Fibroblast of skin of left quadriceps (primary cell): ENCODE data around the gene AGBL4.
A peak's percentile ranks its signal among the peaks of the same experiment; 100 is the strongest.

Experiments
- DNase-seq, 2 experiments: peaks; one replicate each; pipeline ENCODE4 v3.0.0-alpha.2; 2013; ENCODE audit warnings: low read depth in 2 of 2

The AGBL4 gene

DNA sequence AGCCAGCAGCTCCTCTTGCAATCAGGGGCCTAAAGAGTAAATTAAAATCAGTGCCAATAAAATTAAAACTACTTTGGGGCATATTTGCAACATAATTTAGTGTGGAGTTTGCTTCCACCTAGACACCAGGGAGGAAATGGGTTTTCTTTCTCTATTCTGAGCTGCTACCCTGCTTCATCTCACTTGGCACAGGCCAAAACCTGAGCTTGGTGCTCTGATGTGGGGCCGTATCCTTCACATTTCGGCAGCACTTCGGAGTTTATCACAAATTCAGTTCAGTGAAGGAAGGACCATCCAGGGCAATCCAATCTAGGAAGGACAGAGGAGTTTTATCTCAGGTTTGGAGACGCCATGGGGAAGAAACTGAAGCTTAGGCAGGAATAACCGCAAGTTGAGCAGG lies 1428.1 kb downstream of the AGBL4 start:
- DNase-seq: no peak

DNA sequence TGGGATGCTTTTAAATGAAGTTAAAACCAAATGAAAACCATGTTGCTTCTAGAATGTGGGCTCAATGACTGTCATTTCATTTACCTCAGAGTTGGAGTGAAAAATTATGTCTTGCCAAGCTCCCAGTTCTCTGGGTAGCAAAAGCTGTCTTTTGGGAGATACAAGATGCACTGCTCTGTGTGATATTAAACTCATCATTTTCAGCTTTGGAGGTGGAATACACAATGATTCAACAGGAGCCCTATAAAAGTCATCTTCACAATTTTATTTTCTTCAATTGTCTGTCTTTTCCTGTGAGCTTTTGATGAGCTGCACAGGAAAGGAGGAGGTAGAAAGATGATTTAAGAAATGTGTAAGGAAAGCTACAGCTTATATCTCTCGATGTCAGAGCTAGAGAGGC lies 1431.4 kb downstream of the AGBL4 start:
- DNase-seq: no peak

DNA sequence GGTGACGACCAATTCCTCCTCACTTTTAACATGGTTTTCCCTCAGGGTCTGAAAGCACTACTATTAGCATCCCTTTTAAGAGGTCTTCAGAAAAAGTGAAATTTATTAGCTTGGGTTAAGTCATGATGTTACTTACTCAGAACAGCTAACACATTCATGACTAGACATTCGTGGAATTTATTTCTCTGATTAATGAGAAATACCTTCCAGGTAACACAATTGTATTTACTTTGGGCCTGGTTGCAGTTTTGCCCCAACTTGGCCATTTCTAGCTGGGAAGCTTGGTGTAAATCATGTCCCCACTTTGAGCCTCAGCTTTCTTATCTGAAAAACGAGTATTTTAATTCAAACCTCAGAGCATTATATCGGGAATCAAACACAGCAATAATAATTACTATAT lies 1432.6 kb downstream of the AGBL4 start:
- no peak for DNase-seq

DNA sequence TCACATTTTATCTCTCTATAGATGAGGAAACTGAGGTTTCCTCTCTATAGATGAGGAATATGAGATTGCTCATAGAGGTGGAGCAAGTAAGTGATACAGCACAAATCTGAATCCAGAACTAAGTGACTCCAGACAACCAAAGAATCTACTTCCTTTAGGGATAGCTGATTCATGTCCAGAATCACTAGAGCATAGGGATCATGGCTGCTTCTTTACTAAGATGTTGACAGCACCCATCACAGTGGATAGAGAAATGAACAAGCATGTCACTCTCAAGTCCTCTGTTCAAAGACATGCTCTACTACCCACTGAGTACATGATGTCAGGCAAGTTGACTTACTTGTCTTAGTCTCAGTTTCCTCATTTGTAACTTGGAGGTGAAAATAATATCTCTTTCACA lies 1435.7 kb downstream of the AGBL4 start:
- no peak for DNase-seq

DNA sequence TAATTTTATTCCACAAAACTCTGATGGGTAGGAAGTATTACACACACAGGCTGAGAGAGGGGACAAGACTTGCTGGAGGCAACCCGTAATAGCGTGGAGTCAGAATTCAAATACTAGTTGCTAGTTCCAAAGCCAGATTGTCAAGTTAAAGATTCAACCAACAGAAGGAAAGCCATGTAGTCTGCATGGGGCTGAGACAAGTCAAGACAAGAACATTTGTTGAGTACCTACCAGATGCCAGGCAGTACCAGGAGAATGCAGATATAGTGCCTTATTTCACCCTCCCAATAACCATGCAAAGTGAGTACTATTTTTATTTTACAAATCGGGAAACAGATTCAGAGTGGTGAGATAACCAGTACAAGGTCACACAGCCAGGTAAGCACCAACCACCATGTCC lies 1441.3 kb downstream of the AGBL4 start:
- no peak for DNase-seq

DNA sequence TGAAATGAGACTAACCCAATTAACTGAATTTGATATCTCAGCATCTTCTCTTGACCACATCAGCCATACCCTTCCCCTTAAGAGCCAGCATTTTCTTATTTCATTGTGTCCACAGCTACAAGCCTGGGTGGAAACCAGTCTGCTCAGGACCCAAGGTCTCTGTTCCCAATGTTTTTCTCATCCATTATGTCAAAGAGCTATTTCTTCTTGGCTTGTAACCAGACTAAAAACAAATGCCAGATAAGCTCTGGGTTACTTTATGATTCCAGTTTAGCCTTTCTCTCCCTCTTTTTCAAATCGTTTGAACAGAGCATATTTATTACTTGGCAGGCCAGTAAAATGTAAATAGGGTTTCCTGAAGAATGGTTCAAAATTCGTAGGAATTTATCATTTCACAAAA lies 1442.5 kb downstream of the AGBL4 start:
- no peak for DNase-seq

DNA sequence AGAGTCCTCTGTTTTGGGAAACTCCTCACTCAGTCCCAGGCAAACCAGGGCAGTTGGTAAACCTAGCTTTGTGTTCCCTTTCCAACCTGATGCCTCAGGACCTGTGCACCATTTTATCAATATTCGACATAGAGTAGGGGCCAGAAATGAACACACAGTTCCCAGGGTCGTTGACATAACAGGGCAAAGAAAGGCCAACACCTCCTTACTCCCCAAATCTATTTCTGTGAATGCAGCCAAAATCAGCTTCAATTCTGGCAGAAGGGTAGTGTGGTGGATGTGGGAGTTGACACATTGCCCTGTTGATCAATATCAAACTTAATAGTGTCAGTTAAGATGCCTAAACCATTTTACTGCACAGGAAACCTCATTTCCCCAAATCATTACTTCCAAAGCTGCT lies 1447.2 kb downstream of the AGBL4 start:
- no peak for DNase-seq

DNA sequence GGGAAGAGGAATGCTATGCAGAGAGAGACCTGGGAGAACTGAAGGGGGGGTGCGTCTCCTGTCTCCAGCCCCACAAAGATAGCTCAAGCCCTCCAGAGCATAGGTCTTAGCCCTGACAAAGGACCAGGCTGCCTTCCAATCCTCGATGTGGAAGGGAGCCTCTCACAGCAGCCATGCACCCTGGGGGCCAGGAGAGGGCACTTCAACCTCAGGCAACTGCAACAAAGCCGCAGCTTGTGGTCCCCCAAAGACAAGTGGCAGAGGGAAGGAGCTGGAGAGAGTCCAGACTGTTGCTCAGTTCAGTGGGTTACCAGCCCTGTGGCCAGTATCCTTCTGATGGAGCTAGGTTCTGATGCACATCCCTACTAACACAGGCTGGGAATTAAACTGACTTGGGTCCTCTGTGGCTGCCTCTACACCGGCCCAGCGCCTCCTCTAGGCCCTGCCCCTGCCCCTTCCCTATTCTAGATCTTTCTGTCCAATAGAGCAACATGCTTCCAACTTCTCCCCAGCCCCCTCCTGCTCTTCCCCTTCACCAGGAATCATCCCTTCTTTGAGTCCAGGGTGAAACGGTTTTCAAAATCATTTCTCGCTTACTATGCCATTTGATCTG lies 1451.0 kb downstream of the AGBL4 start:
- DNase-seq: peak; percentile 26 to 31

DNA sequence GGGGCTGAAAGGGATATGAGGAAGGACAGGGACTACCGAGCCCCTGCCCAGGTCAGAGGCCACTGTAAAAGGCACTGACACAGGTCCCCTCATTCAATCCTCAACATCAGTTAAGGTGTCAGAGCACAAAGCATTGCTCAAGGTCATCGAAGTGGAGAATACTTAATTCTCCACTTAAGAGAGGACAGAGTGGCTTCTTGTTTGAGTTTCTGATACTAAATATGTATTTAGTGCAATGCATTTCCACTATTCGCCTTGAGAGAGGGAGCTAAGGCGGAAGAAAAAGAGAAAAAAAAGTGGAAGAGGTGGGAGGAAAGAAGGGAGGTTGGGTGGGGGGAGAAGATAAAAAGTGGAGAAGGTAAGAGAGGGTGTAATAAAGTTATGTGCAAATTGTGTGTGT lies 1451.6 kb downstream of the AGBL4 start:
- no peak for DNase-seq

DNA sequence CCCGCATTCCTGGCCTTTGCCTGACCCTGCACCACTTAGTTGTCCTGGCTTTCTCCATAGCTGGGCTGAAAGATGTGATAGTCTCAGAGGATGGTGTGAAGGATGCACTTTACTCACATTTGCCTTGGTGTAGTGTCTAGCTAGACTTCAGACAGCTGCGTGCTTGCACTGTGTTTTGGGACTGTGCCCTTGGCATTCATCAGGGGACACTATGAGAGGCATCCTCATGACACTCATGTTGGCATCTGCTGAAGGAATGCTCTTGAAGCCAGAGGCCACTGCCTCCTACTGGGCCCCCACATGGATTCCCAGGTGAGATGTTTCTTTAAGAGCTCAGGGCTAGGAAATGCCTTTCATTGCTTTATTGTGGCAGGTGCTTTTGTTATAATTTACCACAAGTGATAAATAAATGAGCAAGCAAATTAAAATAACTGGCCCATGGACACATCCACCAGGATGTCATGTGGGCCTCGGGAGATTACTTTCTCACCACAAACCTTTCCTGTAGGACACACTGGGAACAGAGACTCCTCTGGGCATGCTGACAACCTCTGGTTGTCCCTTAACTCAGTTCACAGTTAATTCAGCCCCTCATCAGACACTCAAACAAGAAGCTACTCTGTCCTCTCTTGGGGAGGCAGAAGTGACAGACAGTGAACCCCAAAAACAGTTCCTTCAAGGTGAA lies 1452.3 kb downstream of the AGBL4 start:
- no peak for DNase-seq

DNA sequence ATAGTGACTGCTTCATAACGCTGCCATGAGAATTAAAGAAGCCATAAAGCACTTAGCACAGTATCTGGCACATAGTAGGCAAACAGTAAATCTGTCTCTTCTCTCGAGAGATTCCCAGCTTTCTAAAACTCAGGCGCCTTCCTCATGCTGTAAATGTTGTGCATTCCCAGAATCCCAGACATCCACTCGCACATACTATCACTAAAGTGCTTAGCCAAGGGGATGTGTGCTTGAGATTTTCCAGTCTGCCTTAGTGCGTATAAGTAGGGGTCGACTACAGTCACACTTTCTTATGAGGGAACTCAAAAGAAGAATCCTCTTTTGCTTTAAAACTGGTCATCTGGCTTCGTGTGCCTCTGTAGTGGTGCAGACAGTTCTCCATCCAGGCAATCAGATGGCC lies 1453.2 kb downstream of the AGBL4 start:
- no peak for DNase-seq

DNA sequence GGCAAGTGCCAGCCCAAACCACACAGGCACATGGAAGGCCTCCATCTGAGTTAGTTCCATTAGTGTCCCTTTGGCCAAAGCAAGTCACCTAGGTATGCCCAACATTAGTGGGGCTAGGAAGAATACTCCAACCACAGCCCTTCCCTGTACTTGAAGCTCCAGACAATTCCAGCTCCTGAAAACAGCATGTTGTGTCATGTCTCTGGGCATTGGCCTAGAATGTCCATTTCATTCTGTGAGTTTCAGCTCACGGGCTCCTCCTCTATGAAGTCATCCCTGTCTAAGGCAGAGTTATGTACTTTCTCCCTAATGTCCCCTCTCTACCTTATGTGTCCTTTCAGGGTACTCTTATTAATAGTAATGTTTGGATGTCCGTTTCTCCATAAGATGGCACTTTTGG lies 1455.3 kb downstream of the AGBL4 start:
- no peak for DNase-seq

DNA sequence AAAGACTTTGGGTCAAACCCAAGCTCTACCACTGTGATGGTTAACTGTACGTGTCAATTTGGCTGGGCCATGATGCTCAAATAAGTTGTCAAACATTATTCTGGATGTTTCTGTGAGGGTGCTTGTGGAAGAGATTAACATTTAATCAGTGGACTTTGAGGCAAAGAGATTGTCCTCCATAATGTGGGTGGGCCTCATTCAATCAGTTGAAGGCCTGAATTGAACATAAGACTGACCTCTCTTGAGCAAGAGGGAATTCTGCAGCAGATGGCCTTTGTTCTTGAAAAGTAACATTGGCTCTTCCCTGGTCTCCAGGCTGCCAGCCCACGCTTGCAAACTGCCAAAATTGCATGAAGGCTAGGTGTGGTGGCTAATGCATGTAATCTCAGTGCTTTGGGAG lies 1457.3 kb downstream of the AGBL4 start:
- DNase-seq: no peak

DNA sequence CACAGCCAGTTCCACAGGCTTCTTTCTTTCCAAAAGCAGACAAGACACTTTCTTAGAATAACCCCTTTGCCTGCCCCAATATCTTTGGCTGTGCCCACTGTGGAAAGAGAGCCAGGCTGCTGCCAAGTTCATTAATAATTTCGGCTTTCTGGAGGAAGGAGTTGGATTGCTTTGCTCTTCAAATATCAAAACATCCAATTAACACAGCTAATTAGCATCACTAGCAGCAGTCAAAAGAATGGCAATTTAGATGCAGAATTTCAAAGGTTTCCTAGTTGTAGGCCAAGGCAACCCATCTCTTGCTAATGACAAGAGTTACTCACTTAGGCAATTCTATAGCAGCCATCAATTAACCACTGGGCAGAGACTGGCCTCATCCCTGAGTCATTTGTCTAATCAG lies 1460.7 kb downstream of the AGBL4 start:
- no peak for DNase-seq

DNA sequence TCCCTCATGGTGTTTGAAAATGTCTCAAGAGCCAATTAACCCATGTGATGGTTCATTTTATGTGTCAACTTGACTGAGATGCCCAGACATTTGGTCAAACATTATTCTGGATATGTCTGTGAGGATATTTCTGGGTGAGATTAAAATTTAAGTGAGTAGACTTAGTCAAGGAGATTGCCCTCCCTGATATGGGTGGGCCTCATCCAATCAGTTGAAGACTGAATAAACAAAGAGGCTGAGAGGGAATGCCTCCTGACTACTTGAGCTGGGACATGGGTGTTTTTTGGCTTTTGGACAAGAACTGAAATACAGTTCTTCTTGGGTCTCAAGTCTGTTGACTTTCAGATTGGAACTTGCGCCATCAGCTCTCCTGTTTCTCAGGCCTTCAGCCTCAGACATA lies 1462.3 kb downstream of the AGBL4 start:
- no peak for DNase-seq

DNA sequence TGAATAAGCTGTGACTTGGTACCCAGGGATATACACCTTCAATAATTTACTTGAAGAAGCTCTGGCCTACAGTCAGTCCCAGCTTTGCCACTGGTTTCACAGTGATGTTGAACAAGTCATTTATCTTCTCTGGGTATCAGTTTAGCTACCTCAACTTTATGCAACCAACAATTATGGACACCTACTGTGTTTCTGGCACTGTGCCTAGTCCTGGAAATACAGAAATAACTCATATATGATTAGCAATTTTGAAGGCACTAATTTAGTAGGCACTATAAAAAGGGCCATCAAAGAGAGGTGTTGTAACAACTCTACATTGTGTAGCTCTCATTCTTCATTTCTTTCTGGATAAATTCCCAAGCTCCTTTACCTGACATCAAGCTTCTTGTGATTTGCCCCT lies 1463.2 kb downstream of the AGBL4 start:
- no peak for DNase-seq

DNA sequence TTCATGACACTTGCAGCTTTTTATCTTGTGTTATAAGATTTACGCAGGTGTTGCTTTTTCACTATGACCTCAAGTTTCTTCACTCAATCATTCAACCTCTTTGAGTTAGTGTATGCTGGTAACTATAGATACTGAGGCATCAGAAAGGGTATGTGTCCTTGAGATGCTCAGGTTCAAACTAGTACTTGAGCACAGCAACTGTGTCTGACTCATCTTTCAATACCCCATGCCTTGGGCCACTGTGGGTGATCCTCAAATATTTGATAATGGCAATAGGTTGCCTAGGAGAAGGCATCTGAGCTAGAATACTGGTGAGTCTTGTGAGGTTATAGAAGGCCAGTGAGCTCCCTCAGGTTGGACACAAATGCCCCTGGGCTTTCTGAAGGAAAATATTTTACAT lies 1463.6 kb downstream of the AGBL4 start:
- no peak for DNase-seq

DNA sequence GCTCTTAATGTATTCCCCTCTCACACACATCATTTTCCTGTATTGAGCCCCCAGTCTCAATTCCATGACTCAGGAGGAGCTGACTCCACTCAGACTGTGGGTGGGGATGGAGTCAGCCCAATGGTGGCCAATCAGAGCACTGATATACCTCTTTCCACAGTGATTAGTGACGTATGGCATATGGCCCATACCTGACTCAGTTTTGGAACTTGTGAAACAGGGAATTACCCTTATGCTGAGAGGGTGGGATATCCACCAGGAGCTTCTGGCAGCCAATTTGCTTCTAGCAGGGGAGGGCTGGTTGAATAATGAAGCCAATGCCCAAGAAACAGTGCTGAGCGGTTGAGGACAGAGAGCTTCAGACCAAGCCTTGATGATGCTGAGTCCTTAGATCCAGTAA lies 1465.4 kb downstream of the AGBL4 start:
- no peak for DNase-seq

DNA sequence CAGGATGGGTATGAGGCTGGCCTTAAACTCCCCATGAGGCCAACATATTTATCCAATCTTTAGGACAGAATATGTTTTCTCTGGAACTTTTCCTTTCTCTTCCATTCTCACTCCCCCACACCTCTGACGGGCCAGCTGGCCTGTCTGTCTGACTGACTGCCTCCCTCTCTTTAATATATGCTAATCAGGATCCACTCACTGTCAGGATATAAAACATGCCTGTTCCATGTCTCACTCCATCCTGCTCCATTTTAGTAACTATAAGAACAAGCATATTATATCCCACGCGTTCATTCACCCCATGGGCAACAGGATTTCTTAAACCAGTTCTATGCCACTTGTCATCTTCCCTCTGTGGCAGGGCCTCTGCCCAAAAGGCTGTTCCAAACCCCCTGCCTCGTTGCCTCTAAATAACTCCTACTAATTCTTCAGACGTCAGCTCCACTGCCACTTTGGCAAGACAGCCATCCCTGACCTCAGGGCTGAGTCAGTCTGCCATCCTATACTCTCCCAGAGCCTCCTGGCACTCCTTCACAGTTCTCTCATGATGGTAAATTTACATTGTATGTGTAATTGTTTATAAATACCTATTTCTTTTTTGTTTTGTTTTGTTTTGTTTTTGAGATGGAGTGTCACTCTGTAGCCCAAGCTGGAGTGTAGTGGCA lies 1467.4 kb downstream of the AGBL4 start:
- DNase-seq: no peak

DNA sequence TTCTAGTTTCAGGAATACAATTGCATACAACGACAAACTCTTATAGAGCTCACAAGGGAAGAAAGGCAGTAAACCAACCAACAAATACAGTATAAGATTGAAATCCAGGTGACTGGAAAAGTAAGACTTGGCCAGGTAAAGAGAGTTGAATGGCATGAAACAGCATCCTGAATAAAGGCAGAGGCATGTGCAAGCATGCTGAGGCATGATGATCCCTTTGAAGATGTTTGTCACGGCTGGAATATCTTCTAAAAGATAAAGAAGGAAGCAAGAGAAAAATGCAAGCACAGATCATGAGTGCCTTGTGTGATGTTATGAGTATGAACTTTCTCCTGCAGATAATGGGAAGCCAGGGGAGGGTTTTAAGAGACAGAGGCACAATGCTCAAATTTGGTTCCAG lies 1468.5 kb downstream of the AGBL4 start:
- no peak for DNase-seq

DNA sequence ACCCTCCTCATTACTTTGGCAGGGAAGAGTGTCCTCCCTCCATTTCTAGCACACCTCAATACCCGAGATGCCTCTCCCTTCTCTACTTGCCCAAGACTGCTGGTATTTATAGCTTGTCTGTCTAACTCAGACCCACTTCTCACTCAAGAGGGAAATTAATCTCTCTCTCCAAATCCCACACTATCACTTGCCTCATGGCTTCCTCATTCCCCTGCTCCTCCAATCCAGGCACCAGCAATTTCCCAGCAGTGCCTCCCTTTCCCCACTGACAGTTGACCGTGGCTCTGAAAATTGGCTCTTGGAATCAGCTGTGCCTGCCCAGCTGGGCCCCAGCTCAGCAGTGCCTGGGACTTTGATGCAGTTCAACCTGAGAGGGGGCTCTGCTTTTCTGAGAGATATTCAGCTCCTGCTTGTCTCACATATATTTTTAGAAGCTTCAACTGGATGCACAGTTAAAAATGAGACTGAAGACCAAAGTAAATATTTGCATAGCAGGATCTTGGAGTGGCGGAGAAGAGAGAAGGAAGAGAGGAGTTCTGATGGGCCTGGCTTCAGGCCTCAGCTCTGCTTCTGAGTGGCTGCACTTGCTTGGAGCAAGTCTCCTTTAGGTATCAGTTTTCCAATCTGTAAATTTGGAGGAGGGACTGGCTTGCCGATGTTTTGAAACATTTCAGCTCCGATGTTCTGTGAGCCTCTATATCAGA lies 1470.7 kb downstream of the AGBL4 start:
- DNase-seq: no peak

DNA sequence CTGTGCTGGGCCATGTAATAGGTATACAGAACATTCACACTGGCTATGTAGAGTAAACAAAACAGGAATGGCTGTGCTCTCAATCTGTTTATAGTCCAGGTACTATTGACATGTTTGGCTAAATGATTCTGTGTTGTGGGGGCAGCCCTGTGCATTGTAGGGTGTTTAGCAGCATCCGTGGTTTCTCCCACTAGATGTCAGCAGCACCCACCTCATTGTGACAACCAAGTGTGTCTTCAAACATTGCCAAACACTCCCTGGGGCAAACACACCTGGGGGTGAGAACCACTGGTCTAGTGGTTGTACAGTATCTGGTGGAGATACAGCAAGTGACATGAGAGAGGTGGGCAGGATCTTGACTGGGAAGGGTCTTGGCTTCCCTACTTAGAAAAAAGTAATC lies 1471.3 kb downstream of the AGBL4 start:
- DNase-seq: no peak

DNA sequence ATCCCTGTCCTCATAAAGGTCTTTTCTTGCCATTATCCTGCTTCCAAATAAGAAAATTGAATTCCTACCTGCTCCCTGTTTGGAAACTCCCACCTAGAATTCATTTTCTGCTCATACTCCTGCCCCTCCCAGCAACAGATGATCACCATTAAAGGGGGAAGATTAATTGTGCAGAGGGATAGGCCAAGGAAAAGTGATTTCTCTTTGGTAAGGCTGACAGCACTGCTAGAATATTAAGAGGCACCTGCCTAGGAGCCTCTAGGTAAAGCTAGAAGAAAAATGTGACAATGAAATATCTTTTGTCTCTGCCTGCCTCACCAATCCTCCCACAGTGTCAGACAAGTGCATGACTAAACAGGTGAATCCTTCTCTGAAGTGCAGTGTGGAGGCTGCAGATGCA lies 1474.8 kb downstream of the AGBL4 start:
- no peak for DNase-seq
